NT2/D1 (cell line): ENCODE measurements around the gene TBCD.

ENCODE experiments used
- SUZ12 ChIP-seq: IDR thresholded peaks from 2 replicates; pipeline ENCODE4 v1.6.1; 2011; ENCODE audit not compliant: insufficient read length, insufficient read depth; ENCODE audit errors: extremely low read depth
- YY1 ChIP-seq: IDR thresholded peaks from 2 replicates; pipeline ENCODE4 v1.6.1; 2011; ENCODE audit not compliant: insufficient read length, insufficient read depth
- ZNF274 ChIP-seq: IDR thresholded peaks from 2 replicates; pipeline ENCODE4 v1.6.1; 2011; ENCODE audit warnings: mild to moderate bottlenecking, low read depth, low read length

DNA sequence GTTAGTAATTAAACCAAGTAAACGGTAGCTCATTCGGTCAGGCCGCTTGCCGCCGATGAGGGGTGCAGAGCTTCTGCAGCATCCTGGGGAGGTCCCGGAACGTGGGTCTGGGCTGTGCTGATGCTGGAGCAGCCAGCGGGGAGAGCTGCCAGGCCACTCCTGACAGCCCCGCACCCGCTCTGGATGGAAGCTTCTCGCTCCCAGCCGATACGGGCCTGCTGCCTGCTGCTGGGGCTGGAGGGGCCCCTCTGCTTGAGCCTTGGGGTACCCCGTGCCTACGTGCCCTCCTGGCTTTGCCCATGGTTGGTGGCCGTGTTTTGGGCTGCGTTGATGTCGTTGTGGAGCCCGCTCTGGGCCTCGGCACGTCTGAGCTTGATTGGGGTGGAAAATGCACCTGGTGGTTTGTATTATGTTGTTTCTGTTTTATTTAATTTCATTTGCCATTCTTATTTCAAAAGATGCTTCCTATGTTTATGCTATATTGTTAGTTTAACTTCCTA lies 129.5 kb downstream of the TBCD start:
- TF ChIP-seq YY1 (no peak), ZNF274 (no peak), SUZ12 (no peak)
